ENCODE data around the gene SH2D1A. TPM values are rescaled to one million over a fixed set of nuclear protein-coding genes. Genes with fewer than 3 reads are reported as not detected.
A peak's percentile ranks its signal among the peaks of the same experiment; 100 is the strongest.

The SH2D1A gene
- total and polyA plus RNA-seq, 10 donors, result 3.8 to 19.5 (median 11.0) TPM

- intact Hi-C loops (cut with DNase I; ENCODE audit: low total_unique reads), result no loop called here
- no peak for DNase-seq
- Histone ChIP-seq H3K27me3 (replicated peaks in 1 of 7) (no peaks in the 10 kb centered on the region), H3K36me3 (no peaks in the 10 kb centered on the region), H3K4me3 (no peak overlapping the region), H3K9me3 (no peaks in the 10 kb centered on the region), H3K4me1 (no peaks in the 10 kb centered on the region), H3K27ac (peak overlapping the region in 6 of 8 donors; percentile 5 to 74 (median 56))
- TF ChIP-seq CTCF (IDR thresholded peaks at IDR 0.05 in 8 of 11, conservative IDR thresholded peaks at IDR 0.05 in 3 of 11) (no peak), POLR2AphosphoS5 (IDR thresholded peaks at IDR 0.05) (no peak), POLR2A (IDR thresholded peaks at IDR 0.05) (no peak)
- WGBS, 5 donors, result 55 to 79% (median 67%) methylated on average over 7 of the region's 7 CpGs
Observed at GRCh38 chrX:124342174-124342867, 4.0 kb upstream of the SH2D1A start.

DNA sequence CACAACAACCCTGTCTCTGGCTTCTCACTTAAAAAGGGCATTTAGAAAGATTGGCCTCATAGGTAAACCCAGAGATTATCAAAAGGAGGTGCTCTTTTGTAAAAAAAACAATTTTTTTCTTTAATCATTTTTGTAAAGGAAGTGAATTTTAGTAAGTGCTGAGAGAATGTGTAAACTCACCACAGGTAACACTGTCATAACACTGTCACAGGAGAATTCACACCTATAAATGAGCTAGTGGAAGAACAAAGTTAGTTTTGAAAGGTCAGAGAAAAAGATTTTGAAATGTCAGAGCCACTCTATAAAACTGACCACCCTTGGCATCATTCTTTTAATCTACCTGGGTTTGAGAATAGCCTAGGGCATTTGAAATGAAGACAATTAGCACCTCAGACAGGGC is 3.3 kb upstream of the SH2D1A start:
- TF ChIP-seq CTCF (IDR thresholded peaks at IDR 0.05 in 8 of 11, conservative IDR thresholded peaks at IDR 0.05 in 3 of 11), result no peak
- no peak for TF ChIP-seq POLR2AphosphoS5 (IDR thresholded peaks at IDR 0.05)
- TF ChIP-seq POLR2A (IDR thresholded peaks at IDR 0.05), result no peak

GRCh38 chrX:124344246-124344645 is 2.1 kb upstream of the SH2D1A start:
- TF ChIP-seq POLR2A (IDR thresholded peaks at IDR 0.05), result no peak
- TF ChIP-seq POLR2AphosphoS5 (IDR thresholded peaks at IDR 0.05), result no peak
- no peak for TF ChIP-seq CTCF (IDR thresholded peaks at IDR 0.05 in 8 of 11, conservative IDR thresholded peaks at IDR 0.05 in 3 of 11)
- no peak for DNase-seq
- peak overlapping the region in 4 of 8 donors; percentile 22 to 80 (median 68) for H3K27ac ChIP-seq
- H3K36me3 ChIP-seq, result no peaks in the 10 kb centered on the region
- H3K4me3 ChIP-seq, result no peak overlapping the region
- H3K4me1 ChIP-seq, result no peaks in the 10 kb centered on the region
- no peaks in the 10 kb centered on the region for H3K27me3 ChIP-seq (replicated peaks in 1 of 7)
- WGBS, 5 donors, result 47 to 60% (median 49%) methylated on average over 4 of the region's 4 CpGs
- intact Hi-C loops (cut with DNase I; ENCODE audit: low total_unique reads), result no loop called here
- H3K9me3 ChIP-seq, result no peaks in the 10 kb centered on the region

More for the DNA sequence above, 3.3 kb upstream of the SH2D1A start:
- Histone ChIP-seq H3K27ac (peak overlapping the region in 4 of 8 donors; percentile 50 to 80 (median 68)), H3K4me3 (no peak overlapping the region), H3K27me3 (replicated peaks in 1 of 7) (no peaks in the 10 kb centered on the region), H3K4me1 (no peaks in the 10 kb centered on the region), H3K9me3 (no peaks in the 10 kb centered on the region), H3K36me3 (no peaks in the 10 kb centered on the region)
- intact Hi-C loops (cut with DNase I; ENCODE audit: low total_unique reads), result no loop called here
- no peak for DNase-seq

- no peak for TF ChIP-seq POLR2AphosphoS5 (IDR thresholded peaks at IDR 0.05)
- TF ChIP-seq POLR2A (IDR thresholded peaks at IDR 0.05), result no peak
- TF ChIP-seq CTCF (IDR thresholded peaks at IDR 0.05 in 8 of 11, conservative IDR thresholded peaks at IDR 0.05 in 3 of 11), result no peak
- Histone ChIP-seq H3K36me3 (no peaks in the 10 kb centered on the region), H3K4me1 (no peaks in the 10 kb centered on the region), H3K27me3 (replicated peaks in 1 of 7) (no peaks in the 10 kb centered on the region), H3K4me3 (peak overlapping the region in 6 of 8 donors; percentile 16 to 65 (median 30)), H3K27ac (peak overlapping the region; percentile 27 to 87 (median 72)), H3K9me3 (no peaks in the 10 kb centered on the region)
- 66 to 81% (median 77%) methylated on average over 4 to 15 of the region's 15 CpGs for WGBS, 5 donors
- DNase-seq, result no peak
- intact Hi-C loops (cut with DNase I; ENCODE audit: low total_unique reads), result no loop called here
Observed at GRCh38 chrX:124346877-124347241, 496 bp downstream of the SH2D1A start.

Measured in spleen (tissue), 11 donors.